GM12865 (cell line): Measurements from ENCODE around the gene PINLYP.
A peak's percentile ranks its signal among the peaks of the same experiment; 100 is the strongest.
"Not testable (repeated sequence)": the region's sequence is repeated elsewhere in the genome, so short reads cannot be mapped to it uniquely, and the experiment has no call there.

Experiments used
- DNase-seq: peaks from one replicate; pipeline ENCODE4 v3.0.0; 2010; ENCODE audit warnings: low read depth
- H3K4me3 ChIP-seq: 2 replicates; pipeline ENCODE4 v1.5.1; 2011; ENCODE audit warnings: mild to moderate bottlenecking, low read depth, low read length, control low read depth
- CTCF ChIP-seq: IDR thresholded peaks from 2 replicates; pipeline ENCODE4 v1.5.1; 2011; ENCODE audit warnings: low read length, control low read depth, low read depth, inconsistent platforms; ENCODE audit not compliant: insufficient read depth; ENCODE audit errors: missing control alignments

PINLYP gene

GRCh38 chr19:43578787-43579186 lies 3.2 kb downstream of the PINLYP start:
- no peak for DNase-seq
- TF ChIP-seq CTCF = no peak
- no peak overlapping the region for H3K4me3 ChIP-seq

- no peak for DNase-seq
- H3K4me3 ChIP-seq = peak overlapping the region; percentile 65
- TF ChIP-seq CTCF = no peak
These were observed 5.9 kb downstream of the PINLYP start for GRCh38 chr19:43581467-43581866.

- TF ChIP-seq CTCF = no peak
- DNase-seq = no peak
- H3K4me3 ChIP-seq = peak overlapping the region; percentile 65
These were observed 6.9 kb downstream of the PINLYP start for GRCh38 chr19:43582495-43582894.

GRCh38 chr19:43584484-43584883 lies 8.9 kb downstream of the PINLYP start:
- DNase-seq = no peak
- H3K4me3 ChIP-seq = no peak overlapping the region
- TF ChIP-seq CTCF = no peak

- no peak overlapping the region for H3K4me3 ChIP-seq
- TF ChIP-seq CTCF = no peak
- no peak for DNase-seq
These were observed 10.7 kb downstream of the PINLYP start for GRCh38 chr19:43586346-43586745.

- not testable (repeated sequence) for H3K4me3 ChIP-seq, DNase-seq
These were observed 11.4 kb downstream of the PINLYP start for GRCh38 chr19:43587029-43587428.

- H3K4me3 ChIP-seq = no peak overlapping the region
- no peak for DNase-seq
- TF ChIP-seq CTCF = no peak
These were observed 13.7 kb downstream of the PINLYP start for GRCh38 chr19:43589277-43589676.
